GM18858 (cell line): Measurements from ENCODE around the gene SMIM13.

Experiments used
- ATAC-seq: cut with Tn5 transposase; IDR thresholded peaks from one replicate; pipeline ENCODE4 v1.9.1; 2021; ENCODE audit not compliant: unreplicated experiment

Gene SMIM13

GRCh38 chr6:11120271-11121005 lies 26.8 kb downstream of the SMIM13 start:
- no peak for ATAC-seq

DNA sequence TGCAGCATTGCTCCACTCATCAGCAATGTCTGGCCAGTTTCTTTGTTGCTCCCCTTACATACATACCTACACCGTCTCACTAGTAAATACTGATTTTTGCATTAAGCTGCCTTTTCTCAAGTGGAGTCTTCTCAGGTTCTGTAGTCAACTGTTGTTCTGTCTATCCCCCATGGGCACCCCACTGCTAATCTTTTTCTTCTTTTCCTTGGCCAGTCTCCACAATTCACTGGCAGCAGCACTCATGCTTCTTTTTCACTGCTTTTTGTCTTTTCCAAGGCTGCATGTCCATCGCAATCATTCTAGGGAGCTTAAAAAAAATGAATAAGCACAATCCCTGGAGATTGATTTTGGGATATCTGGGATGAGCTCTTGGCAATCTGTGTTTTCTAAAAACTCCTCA lies 28.2 kb downstream of the SMIM13 start:
- no peak for ATAC-seq

DNA sequence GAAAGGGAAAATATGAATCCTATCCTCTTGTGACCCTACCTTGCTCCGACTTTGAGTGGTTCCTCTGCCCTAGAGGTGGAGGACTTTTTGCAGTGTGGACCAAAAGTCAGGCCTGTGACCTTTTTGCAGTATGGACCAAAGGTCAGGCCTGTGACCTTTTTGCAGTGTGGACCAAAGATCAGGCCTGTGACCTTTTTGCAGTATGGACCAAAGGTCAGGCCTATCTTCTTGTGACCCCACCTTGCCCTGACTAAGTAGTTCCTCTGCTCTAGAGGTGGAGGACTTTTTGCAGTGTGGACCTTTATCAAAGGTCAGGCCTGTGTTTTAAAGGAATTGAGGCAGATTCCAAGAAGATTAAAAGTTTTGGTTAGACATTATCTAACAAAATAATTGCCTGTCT lies 28.7 kb downstream of the SMIM13 start:
- ATAC-seq, result no peak

DNA sequence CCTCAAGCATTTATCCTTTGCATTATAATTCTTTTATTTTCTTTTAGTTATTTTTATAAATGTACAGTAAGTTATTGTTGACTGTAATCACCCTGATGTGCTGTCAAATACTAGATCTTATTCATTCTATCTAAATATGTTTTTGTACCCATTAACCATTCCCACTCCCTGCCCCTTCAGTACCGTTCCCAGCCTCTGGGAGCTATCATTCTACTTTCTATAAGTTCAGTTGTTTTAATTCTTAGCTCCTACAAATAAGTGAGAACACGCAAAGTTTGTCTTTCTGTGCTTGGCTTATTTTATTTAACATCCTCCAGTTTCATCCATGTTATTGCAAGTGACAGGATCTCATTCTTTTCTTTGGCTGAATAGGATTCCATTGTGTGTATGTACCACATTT lies 30.3 kb downstream of the SMIM13 start:
- no peak for ATAC-seq

- no peak for ATAC-seq
Observed at GRCh38 chr6:11126876-11127275, 33.2 kb downstream of the SMIM13 start.

DNA sequence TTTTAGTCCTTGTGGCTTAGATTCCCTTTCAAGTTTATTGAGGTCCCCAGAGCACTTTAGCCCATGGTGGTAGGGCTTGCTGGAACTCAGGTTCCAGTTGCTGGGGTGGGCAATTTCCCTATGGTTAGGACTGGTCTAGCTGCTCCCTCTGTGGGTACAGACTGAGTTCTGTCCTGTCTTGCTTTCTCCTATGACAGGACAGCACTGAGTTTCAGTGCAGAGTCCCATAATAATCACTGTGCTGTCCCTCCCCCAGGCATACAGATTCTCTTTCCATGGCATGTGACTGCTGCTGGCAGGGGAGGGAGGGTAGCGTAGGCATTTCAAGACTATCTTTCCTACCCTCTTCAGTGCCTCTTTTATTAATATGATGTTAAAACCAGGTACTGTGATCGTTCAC lies 35.0 kb downstream of the SMIM13 start:
- ATAC-seq, result no peak

DNA sequence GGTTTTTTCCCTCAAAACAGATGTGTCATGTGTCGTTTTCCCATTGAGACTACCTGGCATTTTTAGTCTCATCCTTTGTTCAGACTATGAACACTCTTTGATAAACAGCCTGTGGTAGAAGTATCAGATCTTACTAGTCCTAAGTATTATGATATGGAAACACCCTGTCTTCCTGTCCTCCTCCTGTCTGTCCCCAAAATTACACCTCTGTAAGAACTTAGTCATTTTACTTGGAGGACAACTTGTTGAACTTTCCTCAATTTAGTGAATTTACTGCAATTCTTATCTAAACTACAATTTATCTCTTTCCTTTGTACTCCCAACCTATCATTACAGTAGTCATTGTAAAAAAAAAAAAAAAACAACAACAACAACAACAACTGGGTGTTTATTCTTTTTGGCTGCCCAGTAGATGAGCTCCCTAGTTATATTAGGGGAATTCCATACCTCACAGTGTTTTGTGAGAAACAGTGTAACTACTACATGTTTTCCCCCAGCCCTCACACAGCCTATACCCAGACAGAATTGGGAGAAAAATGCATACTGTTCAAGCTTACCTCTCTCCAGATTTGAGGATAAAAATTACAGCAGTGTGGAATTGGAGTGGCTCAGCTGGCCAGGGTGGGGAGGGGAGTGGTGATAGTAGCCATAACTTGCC lies 36.4 kb downstream of the SMIM13 start:
- no peak for ATAC-seq

DNA sequence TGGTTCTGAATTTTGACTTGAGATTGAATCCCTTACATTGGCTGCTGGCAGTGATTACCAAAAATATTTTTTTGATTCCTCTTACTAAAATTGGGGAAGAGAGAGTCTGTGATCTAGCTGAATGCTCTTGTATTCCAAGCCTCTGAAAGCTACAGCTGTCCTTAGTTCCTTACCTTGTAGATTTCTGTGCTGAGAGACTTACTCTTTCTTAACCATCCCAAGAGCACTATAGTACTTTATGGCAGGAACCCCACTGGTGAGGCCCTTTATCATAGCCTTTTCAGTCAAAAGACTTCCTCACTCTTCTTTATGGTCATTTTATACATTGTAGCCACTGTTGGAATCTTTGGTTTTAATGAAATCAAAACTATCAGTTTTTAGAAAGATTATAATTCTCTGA lies 37.0 kb downstream of the SMIM13 start:
- ATAC-seq, result no peak

- no peak for ATAC-seq
Observed at GRCh38 chr6:11132194-11132888, 38.7 kb downstream of the SMIM13 start.

DNA sequence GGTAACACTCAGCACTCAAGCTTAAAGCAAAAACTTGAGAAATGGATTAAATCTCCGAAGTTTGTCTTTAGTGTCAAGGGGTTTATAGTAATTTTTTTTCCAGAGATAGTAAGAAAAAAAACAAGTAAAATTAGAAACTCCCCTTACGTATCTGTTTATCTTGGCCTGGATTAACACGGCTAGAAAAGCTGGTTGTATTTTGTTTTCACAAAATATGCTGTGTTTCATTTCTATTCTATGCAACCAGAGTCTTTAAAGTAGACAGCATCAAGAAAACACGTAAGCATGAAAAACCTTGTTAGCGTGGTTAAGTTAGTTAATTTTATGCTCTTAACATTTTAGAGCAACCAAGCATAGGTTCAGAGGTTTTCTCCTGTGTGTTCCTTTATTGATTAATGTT lies 39.6 kb downstream of the SMIM13 start:
- ATAC-seq, result no peak

- ATAC-seq, result no peak
Observed at GRCh38 chr6:11136809-11137208, 43.2 kb downstream of the SMIM13 start.

DNA sequence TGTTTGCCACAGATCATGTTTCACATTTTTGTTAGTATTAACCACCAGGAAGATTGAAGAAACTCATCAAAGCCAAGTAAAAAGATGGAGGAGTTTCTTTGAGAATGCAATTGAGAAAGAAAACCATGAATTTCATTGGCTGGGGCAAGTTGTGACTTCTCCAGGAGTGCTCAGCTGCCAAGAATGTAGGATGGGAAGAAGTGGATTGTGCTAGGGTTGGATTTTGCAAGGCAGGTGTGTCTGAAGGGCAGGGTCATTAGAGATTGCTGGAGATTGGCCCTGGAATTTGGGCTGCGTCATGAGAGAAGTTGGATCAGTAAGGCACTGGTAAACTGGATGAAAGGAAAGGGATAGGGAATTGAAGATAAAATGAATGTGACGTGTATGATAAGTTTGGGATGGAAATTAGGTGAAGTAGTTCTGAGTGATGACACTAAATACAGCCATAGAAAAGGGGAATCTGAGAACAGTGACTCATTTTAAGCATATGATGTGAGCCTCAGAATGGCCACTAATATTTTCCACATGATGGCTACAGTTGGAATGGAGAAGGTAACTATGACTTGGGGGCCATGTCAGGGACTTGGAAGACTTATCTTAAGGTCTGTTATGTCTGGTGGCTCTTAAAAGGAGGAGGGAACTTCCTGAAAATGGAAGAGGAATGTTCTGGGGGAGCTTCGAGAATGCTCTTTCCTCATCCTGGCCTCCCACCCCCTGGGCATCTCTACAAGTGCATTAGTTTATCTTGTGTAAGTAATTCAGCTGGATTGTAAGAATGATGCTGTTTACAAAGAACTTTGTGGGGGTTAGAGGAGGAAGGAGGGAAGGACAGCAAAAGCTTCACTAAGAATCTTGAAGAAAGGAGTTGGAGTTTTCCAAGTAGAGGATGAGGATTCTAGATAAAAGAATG lies 45.7 kb downstream of the SMIM13 start:
- peak; percentile 70 for ATAC-seq

- no peak for ATAC-seq
Observed at GRCh38 chr6:11140056-11140455, 46.4 kb downstream of the SMIM13 start.

- no peak for ATAC-seq
Observed at GRCh38 chr6:11141295-11141694, 47.7 kb downstream of the SMIM13 start.

GRCh38 chr6:11142296-11143027 lies 48.8 kb downstream of the SMIM13 start:
- ATAC-seq, result no peak

GRCh38 chr6:11143394-11144371 lies 50.0 kb downstream of the SMIM13 start:
- no peak for ATAC-seq

GRCh38 chr6:11144393-11144851 lies 50.8 kb downstream of the SMIM13 start:
- ATAC-seq, result peak; percentile 74

- no peak for ATAC-seq
Observed at GRCh38 chr6:11146117-11146826, 52.6 kb downstream of the SMIM13 start.

- ATAC-seq, result no peak
Observed at GRCh38 chr6:11149551-11149950, 55.9 kb downstream of the SMIM13 start.
